ENCODE measurements around the gene ZNF280D. TPM values are rescaled to one million over a fixed set of nuclear protein-coding genes. Genes with fewer than 3 reads are reported as not detected.
A peak's percentile ranks its signal among the peaks of the same experiment; 100 is the strongest.

Gene ZNF280D
- total and polyA plus RNA-seq, 2 of the 13 experiments (the other 11 are each of a cell fraction or from before 2014, with no cell fraction given): 7.1 to 11.9 TPM

GRCh38 chr15:56731548-56731947, 1.8 kb downstream of the ZNF280D start:
- no peak overlapping the region for H2AFZ ChIP-seq (ENCODE audit: low read length)
- CTCF ChIA-PET (ENCODE audit: low intra/inter-chr PET ratio, low total read pairs): no interaction called here
- H3K27me3 ChIP-seq (ENCODE audit: control insufficient read depth in 1 of 2, insufficient read depth in 2 of 2, low read length in 2 of 2): no peaks in the 10 kb centered on the region; a peak in 1 of 5 replicates
- TF ChIP-seq U2AF2 (IDR thresholded peaks at IDR 0.05; ENCODE audit: low read depth, low read length): no peak
- TF ChIP-seq ZNF784 (CRISPR knock-in tag; IDR thresholded peaks at IDR 0.05; ENCODE audit: borderline replicate concordance): no peak
- no peak for TF ChIP-seq PBX2 (CRISPR knock-in tag; IDR thresholded peaks at IDR 0.05)
- no peak for TF ChIP-seq ZNF839 (CRISPR knock-in tag; IDR thresholded peaks at IDR 0.05; ENCODE audit: borderline replicate concordance)
- TF ChIP-seq BATF2 (CRISPR knock-in tag; IDR thresholded peaks at IDR 0.05): no peak
- peak; percentile 47 to 59; a peak in 2 of 4 replicates for TF ChIP-seq MAFK (conservative IDR thresholded peaks at IDR 0.05 in 1 of 2, IDR thresholded peaks at IDR 0.05 in 1 of 2; ENCODE audit: low read length in 2 of 2)
- 0 out of 2 replicates have a peak, but pooled peaks have one; percentile 3 for TF ChIP-seq NFIC (IDR thresholded peaks at IDR 0.05; ENCODE audit: low read length)
- no peak for TF ChIP-seq FOXA3 (CRISPR knock-in tag; IDR thresholded peaks at IDR 0.05)
- TF ChIP-seq MAFF (IDR thresholded peaks at IDR 0.05; ENCODE audit: low read depth, low read length): peak; percentile 64
- ATAC-seq (no peak), FAIRE-seq (no peak), DNase-seq (ENCODE audit: low spot score) (no peak)
- no peak overlapping the region for H3K27ac ChIP-seq (ENCODE audit: extremely low read length, insufficient read depth, low read length)
- WGBS (ENCODE audit: low lambda C conversion rate): 72% methylated on average over 8 of the region's 8 CpGs
- intact Hi-C loops (cut with micrococcal nuclease; ENCODE audit: unreplicated experiment): loop anchor here (10.0 kb wide), 1 partner anchor 237 kb away; no protein-coding TSS in a partner anchor
- in situ Hi-C loops (cut with HindIII; ENCODE audit: extremely low pct_ligation_motif_present, low pct_unique_long_range_greater_than_20kb): no loop called here
- H3K4me1 ChIP-seq (ENCODE audit: insufficient read depth, low read length): peaks cover 42% of the 10 kb centered on the region
- H3K4me2 ChIP-seq (ENCODE audit: low read depth, low read length): peak overlapping the region; percentile 98
- peaks cover 13% of the 10 kb centered on the region for H3K79me2 ChIP-seq (ENCODE audit: insufficient read depth, low read length)
- no peaks in the 10 kb centered on the region for H3K36me3 ChIP-seq (replicated peaks in 1 of 2; ENCODE audit: control insufficient read depth in 1 of 2, insufficient read depth in 2 of 2, low read length in 2 of 2)
- peak overlapping the region; percentile 96 for H3K9ac ChIP-seq (ENCODE audit: insufficient read depth, low read depth, low read length)
- no peaks in the 10 kb centered on the region for H4K20me1 ChIP-seq (ENCODE audit: insufficient read depth, low read length)
- peaks cover 7% of the 10 kb centered on the region; the same call in 1 of the 2 replicates for H3K9me3 ChIP-seq (ENCODE audit: low read length)
- POLR2A ChIA-PET: interaction anchor here (1.1 kb wide), 1 partner anchor 41 kb away, joined by 4 read pairs; no protein-coding TSS in a partner anchor
- no TSS peak for BruUV-seq (replicated peaks)
- peak overlapping the region in 2 of 3 experiments; percentile 78 to 84; a peak in 4 of 6 replicates for H3K4me3 ChIP-seq (replicated peaks in 1 of 3; ENCODE audit: insufficient read depth in 1 of 3, low read depth in 2 of 3, low read length in 3 of 3)
